ENCODE data around the gene LRP1B.
"Not testable (repeated sequence)": the region's sequence is repeated elsewhere in the genome, so short reads cannot be mapped to it uniquely, and the experiment has no call there.

Gene LRP1B

GRCh38 chr2:140359056-140359771 is 1771.6 kb downstream of the LRP1B start:
- no peak for DNase-seq

DNA sequence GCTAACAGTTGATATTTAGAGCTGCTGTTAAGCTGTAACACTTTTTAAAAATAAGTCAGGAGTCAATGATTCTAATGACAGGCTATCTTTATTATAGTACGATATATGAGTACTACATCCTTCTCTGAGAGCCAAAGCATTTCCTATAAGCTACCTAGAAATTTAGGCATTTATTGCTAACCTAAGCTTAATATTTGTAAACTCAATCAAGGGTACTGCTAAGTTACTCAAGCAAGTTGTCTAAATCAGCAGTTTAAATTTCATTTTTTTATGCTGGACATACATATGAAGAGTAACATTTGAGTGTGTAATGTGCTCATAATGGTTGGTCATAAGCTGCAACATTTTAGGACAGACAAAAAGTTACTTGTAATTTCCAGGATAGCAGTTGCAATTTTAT is 1774.1 kb downstream of the LRP1B start:
- DNase-seq = no peak

DNA sequence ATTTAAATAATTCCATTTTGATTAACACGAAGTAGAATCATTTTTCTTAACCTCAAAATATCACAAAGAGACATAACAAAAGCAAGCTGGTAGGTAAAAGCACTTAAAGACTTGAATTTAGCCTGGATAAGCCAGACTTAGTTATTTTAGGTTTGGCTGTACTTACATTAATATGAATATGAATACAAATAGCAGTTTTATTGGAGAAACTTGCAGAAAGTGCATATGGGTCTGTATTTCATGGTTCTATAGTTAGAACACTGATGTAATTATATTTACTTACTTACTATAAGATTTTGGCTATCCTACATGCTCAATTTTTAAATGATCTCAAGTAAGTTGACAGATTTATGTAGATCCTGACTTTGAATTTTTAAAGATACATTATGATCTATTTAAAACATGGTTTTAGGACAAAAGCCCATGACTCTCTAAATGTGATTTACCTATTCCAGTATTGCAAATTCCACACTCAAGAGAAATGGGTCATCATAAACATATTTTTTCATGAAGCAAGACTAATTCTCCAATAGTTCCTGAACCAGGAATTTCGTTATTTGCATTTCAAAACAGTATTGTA is 1775.2 kb downstream of the LRP1B start:
- DNase-seq = no peak

DNA sequence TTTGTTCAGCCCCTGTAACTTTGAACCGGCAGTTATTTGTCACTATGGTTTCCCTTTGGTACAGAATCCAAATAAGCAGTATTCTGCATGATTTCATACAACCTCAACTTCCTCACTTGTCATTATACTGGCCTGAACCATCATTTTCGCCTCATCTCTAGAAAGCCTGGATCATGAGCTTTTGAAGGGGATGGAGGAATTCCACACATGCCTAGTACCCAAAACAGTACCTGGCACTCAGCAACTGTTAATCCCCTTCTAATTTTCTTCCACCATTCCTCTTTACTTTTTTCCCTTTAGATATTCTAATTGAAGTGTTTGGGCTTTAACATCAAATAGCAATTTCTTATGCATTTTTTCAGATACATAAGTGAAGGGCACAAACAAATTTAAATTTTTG is 1776.3 kb downstream of the LRP1B start:
- no peak for DNase-seq

- DNase-seq = no peak
Observed at GRCh38 chr2:140353541-140353940, 1777.3 kb downstream of the LRP1B start.

DNA sequence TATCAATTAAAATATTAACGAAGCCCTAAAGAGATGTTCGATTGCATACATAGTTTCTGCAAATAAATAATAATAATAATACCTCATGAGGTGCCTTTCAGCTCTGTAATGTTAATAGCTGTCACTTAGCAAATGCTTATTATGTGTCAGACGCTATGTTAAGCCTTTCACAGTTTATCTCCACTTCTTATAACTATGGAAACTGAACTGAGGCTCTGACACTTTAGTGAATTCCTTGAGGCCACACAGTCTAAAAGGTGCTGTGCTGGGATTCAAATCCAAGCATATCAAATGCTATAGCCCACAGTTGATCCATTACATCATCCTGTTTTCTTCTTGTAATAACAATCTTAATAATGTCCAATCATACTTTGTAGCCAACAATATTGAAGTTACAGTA is 1779.1 kb downstream of the LRP1B start:
- DNase-seq = no peak

- DNase-seq = no peak
Observed at GRCh38 chr2:140349695-140350094, 1781.1 kb downstream of the LRP1B start.

DNA sequence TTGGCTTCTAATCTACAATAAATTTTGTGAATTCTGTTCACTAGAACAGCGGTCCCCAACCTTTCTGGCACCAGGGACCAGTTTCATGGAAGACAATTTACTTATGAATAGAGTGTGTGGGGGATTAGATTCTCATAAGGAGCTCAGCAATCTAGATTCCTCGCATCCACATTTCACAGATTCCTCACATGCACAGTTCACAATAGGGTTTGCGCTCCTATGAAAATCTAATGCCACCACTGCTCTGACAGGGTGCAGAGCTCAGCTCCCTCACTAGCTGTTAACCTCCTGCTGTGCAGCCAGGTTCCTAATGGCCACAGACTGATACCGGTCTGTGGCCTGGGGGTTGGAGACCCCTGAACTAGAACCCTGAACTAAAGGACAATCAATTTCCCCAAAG is 1782.0 kb downstream of the LRP1B start:
- no peak for DNase-seq

DNA sequence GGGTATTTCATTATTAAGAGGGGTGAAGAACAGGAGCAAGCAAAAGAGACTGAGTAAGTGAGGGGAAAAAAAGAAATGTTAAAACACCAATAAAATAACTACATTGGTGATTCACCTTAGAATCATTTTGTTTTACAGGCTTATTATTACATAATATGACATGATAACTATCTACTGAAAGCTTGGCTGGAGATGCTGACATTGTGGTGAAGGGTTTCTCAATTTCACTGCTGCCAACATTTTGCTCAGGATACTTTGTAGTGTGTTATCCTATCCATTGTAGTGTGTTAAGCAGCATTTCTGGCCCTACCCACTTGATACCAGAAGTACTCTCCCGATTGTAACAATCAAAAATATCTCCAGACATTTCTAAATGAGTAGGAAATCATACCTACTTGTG is 1786.0 kb downstream of the LRP1B start:
- no peak for DNase-seq

- not testable (repeated sequence) for DNase-seq
Observed at GRCh38 chr2:140344266-140344665, 1786.5 kb downstream of the LRP1B start.

- peak; percentile 8 for DNase-seq
Observed at GRCh38 chr2:140338795-140339194, 1792.0 kb downstream of the LRP1B start.

GRCh38 chr2:140337061-140337460 is 1793.8 kb downstream of the LRP1B start:
- no peak for DNase-seq

DNA sequence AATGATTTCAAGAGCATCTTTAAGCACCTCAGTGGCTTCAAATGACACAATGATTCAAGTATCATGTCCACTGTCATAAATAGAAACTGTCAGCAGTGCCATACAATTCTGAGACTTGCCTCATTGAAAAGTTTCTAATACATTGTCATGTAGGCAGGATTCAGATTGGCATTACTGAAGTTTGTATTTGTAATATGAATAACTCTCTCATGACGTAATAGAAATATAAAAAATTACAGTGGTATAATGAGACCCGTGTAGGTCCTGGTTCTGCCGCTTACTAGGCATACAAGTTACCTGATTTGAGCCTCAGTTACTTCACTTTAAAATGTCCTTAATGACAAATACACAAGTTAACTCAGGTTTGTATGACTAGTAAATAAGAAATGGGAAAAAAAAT is 1814.5 kb downstream of the LRP1B start:
- DNase-seq = no peak

DNA sequence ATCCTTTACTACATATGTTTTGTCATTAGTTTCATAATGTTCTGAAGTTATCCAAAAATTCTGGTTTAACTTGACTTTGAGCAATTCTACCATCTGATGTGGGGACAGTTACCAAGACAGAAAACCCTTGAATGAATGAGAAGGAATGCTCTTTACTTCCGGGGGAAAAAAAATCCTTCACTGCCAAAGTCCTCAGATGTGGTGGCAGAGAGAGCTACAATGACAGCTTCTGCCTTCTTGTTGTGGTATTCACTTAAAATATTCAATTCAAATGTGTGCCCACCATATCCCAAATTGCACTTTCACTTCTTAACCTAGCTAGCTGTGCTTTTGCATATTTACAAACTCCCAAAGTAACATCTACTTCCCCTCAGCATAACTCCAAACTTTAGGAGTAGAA is 1818.9 kb downstream of the LRP1B start:
- no peak for DNase-seq

DNA sequence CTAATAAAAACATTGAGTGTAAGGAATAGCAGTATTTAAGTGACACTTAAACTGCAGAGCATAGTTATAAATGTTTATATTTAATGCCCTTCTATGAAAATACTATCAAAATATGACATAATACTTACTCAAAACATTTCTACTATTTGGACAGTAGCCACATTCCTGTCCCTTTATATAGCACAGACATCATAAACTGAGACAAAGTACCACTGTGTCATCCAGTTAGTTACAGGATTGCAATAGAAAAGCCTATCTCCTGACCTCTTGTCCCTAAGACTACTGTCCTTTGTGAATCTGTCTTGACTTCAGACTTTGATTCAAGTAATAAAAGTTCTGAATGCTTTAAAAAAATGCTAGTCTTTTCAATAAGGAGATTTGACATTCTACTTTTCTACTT is 1822.1 kb downstream of the LRP1B start:
- DNase-seq = no peak

- DNase-seq = no peak
Observed at GRCh38 chr2:140307532-140307931, 1823.3 kb downstream of the LRP1B start.

GRCh38 chr2:140295767-140296166 is 1835.0 kb downstream of the LRP1B start:
- no peak for DNase-seq

DNA sequence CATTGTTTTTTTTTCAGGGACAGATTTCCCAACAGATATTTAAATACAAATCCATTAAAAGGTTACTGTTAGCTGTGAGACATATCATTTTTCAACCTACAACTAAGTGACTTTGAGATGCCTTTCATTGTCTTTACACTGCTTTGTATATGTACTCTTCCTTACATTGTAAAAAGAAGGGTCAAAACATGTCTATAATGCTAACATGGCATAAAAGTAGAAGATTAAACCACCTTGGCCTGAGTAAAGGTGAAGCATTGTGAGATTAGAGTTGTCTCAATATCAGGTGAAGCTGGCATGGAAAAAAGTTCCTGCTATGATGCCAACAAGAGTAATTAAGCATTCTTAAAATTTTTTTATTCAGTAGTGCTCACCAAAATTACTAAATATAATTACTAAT is 1842.1 kb downstream of the LRP1B start:
- no peak for DNase-seq

- DNase-seq = no peak
Observed at GRCh38 chr2:140288213-140288612, 1842.6 kb downstream of the LRP1B start.

- no peak for DNase-seq
Observed at GRCh38 chr2:140286377-140286776, 1844.4 kb downstream of the LRP1B start.

- not testable (repeated sequence) for DNase-seq
Observed at GRCh38 chr2:140277344-140277743, 1853.5 kb downstream of the LRP1B start.

- DNase-seq = no peak
Observed at GRCh38 chr2:140276661-140277060, 1854.2 kb downstream of the LRP1B start.

- no peak for DNase-seq
Observed at GRCh38 chr2:140275427-140275826, 1855.4 kb downstream of the LRP1B start.

DNA sequence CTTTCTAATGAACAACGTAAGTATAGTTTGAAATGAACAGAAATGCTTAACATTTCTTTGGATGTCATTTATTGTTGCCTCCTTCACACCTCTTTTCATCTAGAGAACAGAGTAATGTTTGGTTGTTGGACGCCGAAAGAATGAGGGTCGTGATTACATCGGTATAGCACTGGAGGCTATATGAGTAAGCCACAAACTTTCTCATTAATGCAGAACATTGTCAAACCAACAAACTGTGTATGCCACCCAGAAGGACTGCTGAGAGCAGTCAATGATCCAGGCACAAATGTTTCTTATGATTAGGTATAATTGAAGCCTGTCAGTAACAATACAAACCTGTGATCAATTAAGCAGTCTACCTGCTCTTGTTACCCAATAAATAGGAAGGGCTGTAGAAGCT is 1855.9 kb downstream of the LRP1B start:
- no peak for DNase-seq

DNA sequence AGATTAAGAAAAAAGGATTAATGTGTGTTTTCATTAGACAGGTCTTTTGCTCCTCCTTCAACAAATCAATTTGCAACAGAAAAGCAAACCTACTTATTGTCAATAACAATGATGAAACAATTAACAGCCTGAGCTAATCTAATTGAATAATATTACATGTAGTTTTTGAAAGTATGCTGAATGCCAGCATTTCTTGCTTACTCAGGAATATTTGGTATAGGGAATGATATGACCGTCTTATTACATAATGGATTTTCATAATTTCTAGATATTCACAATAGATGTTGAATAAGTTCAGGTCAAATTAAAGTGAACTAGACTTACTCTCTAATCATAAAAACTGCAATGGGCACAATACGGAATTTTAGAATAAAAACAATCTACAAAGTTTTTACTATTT is 1856.9 kb downstream of the LRP1B start:
- DNase-seq = no peak

All from eye (tissue), 1 donor.